Measurements from ENCODE around the gene ESCO1. TPM values are rescaled to one million over a fixed set of nuclear protein-coding genes. Genes with fewer than 3 reads are reported as not detected.

ESCO1 gene
- total and polyA plus RNA-seq, 2 of the 13 experiments (the other 11 are each of a cell fraction or from before 2014, with no cell fraction given), result 6.3 to 19.4 TPM

- TF ChIP-seq ZFP91 (CRISPR knock-in tag; IDR thresholded peaks at IDR 0.05; ENCODE audit: borderline replicate concordance), result peak; percentile 94
- TF ChIP-seq, protein P1, sequence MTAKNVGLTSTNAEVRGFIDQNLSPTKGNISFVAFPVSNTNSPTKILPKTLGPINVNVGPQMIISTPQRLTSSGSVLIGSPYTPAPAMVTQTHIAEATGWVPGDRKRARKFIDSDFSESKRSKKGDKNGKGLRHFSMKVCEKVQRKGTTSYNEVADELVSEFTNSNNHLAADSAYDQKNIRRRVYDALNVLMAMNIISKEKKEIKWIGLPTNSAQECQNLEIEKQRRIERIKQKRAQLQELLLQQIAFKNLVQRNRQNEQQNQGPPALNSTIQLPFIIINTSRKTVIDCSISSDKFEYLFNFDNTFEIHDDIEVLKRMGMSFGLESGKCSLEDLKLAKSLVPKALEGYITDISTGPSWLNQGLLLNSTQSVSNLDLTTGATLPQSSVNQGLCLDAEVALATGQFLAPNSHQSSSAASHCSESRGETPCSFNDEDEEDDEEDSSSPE (CRISPR knock-in tag; IDR thresholded peaks at IDR 0.05), result peak; percentile 97
- peak; percentile 71 for TF ChIP-seq CREB1 (IDR thresholded peaks at IDR 0.05)
- peak; percentile 88 for TF ChIP-seq CREB1 (CRISPR knock-in tag; IDR thresholded peaks at IDR 0.05)
- peak; percentile 96 for TF ChIP-seq KDM5B (CRISPR knock-in tag; IDR thresholded peaks at IDR 0.05; ENCODE audit: borderline replicate concordance)
- peak; percentile 91 for TF ChIP-seq SNAPC2 (CRISPR knock-in tag; IDR thresholded peaks at IDR 0.05)
- TF ChIP-seq ZNF343 (CRISPR knock-in tag; IDR thresholded peaks at IDR 0.05), result peak; percentile 94; the same call in 1 of the 2 replicates
- TF ChIP-seq, protein P2, sequence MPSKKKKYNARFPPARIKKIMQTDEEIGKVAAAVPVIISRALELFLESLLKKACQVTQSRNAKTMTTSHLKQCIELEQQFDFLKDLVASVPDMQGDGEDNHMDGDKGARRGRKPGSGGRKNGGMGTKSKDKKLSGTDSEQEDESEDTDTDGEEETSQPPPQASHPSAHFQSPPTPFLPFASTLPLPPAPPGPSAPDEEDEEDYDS (CRISPR knock-in tag; IDR thresholded peaks at IDR 0.05), result peak; percentile 81
- peak; percentile 92 for TF ChIP-seq XRCC5 (optimal IDR thresholded peaks at IDR 0.05; ENCODE audit: low read length)
- TF ChIP-seq HMGA1 (CRISPR knock-in tag; conservative IDR thresholded peaks at IDR 0.05), result no peak
- no peak for TF ChIP-seq ZNF326 (CRISPR knock-in tag; IDR thresholded peaks at IDR 0.05; ENCODE audit: borderline replicate concordance)
- TF ChIP-seq ZBTB38 (CRISPR knock-in tag; IDR thresholded peaks at IDR 0.05), result peak; percentile 90
- 0 out of 2 replicates have a peak, but pooled peaks have one; percentile 48 for TF ChIP-seq RFX5 (IDR thresholded peaks at IDR 0.05; ENCODE audit: low read depth, low read length)
- peak; percentile 49; the same call in 1 of the 2 replicates for TF ChIP-seq SAFB2 (CRISPR knock-in tag; IDR thresholded peaks at IDR 0.05; ENCODE audit: borderline replicate concordance, low read depth)
- TF ChIP-seq POLR2AphosphoS5 (IDR thresholded peaks at IDR 0.05; ENCODE audit: low read depth, low read length), result peak; percentile 95
- TF ChIP-seq FOXO1 (CRISPR knock-in tag; IDR thresholded peaks at IDR 0.05), result peak; percentile 71; the same call in 1 of the 2 replicates
- peak; percentile 95 for TF ChIP-seq ELF1 (CRISPR knock-in tag; IDR thresholded peaks at IDR 0.05)
- TF ChIP-seq CHD2 (IDR thresholded peaks at IDR 0.05; ENCODE audit: low read depth, low read length), result peak; percentile 18; the same call in 1 of the 2 replicates
- peak; percentile 71; the same call in 1 of the 2 replicates for TF ChIP-seq PRDM4 (CRISPR knock-in tag; IDR thresholded peaks at IDR 0.05; ENCODE audit: borderline replicate concordance)
- TF ChIP-seq ZBTB7A (CRISPR knock-in tag; IDR thresholded peaks at IDR 0.05), result no peak; the same call in 1 of the 2 replicates
- 0 out of 2 replicates have a peak, but pooled peaks have one; percentile 47 for TF ChIP-seq JDP2 (CRISPR knock-in tag; IDR thresholded peaks at IDR 0.05; ENCODE audit: borderline replicate concordance)
- TF ChIP-seq, protein P3, sequence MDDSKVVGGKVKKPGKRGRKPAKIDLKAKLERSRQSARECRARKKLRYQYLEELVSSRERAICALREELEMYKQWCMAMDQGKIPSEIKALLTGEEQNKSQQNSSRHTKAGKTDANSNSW (CRISPR knock-in tag; IDR thresholded peaks at IDR 0.05; ENCODE audit: borderline replicate concordance), result peak; percentile 73
- no peak for TF ChIP-seq ZC3H4 (CRISPR knock-in tag; IDR thresholded peaks at IDR 0.05; ENCODE audit: borderline replicate concordance)
- TF ChIP-seq THAP11 (CRISPR knock-in tag; IDR thresholded peaks at IDR 0.05), result peak; percentile 96
Measured at GRCh38 chr18:21612125-21613039, 11.9 kb upstream of the ESCO1 start, which contains the start of gene SNRPD1 (continued).
